ENCODE results near the gene DUSP14. TPM values are rescaled to one million over a fixed set of nuclear protein-coding genes. Genes with fewer than 3 reads are reported as not detected.

Gene DUSP14
- total RNA-seq, 3 donors from 2014 or later, result 18.7 to 32.8 (median 24.6) TPM

DNA sequence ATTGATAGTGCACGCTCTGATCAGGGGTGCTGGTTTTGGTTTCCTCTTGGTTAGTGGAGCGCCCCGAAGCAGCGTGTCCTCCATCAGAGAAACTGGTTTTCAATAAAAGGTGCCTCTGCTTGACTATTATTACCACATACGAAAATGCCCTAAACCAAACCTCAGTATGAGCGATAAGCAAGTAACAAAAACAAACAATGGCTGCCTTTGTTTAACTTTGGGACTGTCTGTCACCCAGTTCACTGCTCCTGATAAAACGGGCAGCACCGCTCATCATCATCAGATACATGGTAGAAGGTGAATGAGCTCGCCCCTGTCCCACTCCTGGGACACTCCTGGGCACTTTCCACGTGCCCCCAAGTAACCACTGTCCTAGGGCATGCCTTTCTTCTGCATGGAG is 24.0 kb downstream of the DUSP14 start:
- Histone ChIP-seq H3K4me1 (no peaks in the 10 kb centered on the region), H3K4me3 (no peak overlapping the region), H3K9me3 (no peaks in the 10 kb centered on the region), H3K27me3 (no peaks in the 10 kb centered on the region), H3K36me3 (peaks cover 8% of the 10 kb centered on the region), H3K27ac (no peak overlapping the region)
- TF ChIP-seq POLR2AphosphoS5 (IDR thresholded peaks at IDR 0.05) (no peak), POLR2A (IDR thresholded peaks at IDR 0.05) (no peak)
- TF ChIP-seq, protein P1, sequence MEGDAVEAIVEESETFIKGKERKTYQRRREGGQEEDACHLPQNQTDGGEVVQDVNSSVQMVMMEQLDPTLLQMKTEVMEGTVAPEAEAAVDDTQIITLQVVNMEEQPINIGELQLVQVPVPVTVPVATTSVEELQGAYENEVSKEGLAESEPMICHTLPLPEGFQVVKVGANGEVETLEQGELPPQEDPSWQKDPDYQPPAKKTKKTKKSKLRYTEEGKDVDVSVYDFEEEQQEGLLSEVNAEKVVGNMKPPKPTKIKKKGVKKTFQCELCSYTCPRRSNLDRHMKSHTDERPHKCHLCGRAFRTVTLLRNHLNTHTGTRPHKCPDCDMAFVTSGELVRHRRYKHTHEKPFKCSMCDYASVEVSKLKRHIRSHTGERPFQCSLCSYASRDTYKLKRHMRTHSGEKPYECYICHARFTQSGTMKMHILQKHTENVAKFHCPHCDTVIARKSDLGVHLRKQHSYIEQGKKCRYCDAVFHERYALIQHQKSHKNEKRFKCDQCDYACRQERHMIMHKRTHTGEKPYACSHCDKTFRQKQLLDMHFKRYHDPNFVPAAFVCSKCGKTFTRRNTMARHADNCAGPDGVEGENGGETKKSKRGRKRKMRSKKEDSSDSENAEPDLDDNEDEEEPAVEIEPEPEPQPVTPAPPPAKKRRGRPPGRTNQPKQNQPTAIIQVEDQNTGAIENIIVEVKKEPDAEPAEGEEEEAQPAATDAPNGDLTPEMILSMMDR (IDR thresholded peaks at IDR 0.05), result no peak
- intact Hi-C loops (cut with DNase I; ENCODE audit: low total_unique reads), result loop anchor here (5.0 kb wide), 1 partner anchor 911 kb away; the partner anchor contains the start of gene MRM1
- no peak for DNase-seq (ENCODE audit: low spot score in 2 of 2)

DNA sequence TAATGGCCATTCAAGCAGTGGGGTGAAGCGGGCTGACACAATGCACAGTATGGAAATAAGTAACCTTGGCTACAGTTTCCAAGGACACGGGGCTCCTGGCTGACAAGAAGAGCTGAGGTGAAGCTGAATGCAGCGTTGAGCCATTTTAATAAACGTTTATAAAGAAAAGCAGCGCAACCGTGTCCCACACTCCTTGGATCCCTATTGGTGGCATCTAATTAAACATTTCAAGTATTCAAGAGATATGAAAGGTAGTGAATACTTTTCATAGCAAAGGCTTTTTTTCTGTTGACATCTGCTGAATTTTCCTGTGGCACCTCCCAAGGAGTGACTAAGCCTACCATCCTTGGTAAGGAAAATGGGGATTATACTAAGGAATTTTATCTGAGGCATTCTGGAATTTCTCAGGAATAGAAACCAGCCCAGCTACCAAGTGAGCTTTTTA is 26.5 kb downstream of the DUSP14 start:
- TF ChIP-seq, protein P1 (IDR thresholded peaks at IDR 0.05), result no peak
- no peak for TF ChIP-seq POLR2AphosphoS5 (IDR thresholded peaks at IDR 0.05)
- TF ChIP-seq POLR2A (IDR thresholded peaks at IDR 0.05), result no peak
- Histone ChIP-seq H3K9me3 (no peaks in the 10 kb centered on the region), H3K36me3 (peaks cover 8% of the 10 kb centered on the region), H3K4me3 (no peak overlapping the region), H3K4me1 (no peaks in the 10 kb centered on the region), H3K27me3 (no peaks in the 10 kb centered on the region), H3K27ac (no peak overlapping the region)
- DNase-seq (ENCODE audit: low spot score in 2 of 2), result no peak
- intact Hi-C loops (cut with DNase I; ENCODE audit: low total_unique reads), result no loop called here

DNA sequence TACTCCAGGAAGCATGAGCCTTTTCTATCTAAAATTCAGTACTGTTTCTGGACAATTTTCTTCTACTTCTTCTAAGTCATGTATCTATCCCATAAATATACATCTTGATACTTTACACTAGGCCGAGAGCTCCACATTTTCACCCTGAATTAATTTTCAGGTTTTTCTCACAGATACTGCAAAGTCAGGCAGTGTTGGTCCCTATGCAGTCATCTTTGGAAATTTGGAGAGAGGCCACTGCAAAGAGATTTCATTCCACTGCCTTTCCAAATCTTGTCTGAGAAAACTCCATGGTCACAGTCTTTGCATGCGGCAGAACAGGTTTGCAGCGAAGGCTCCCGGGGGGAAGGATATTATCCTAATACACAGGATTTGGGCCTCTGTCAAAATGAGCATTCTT is 28.2 kb downstream of the DUSP14 start:
- Histone ChIP-seq H3K4me1 (no peaks in the 10 kb centered on the region), H3K36me3 (no peaks in the 10 kb centered on the region), H3K4me3 (no peak overlapping the region), H3K27me3 (no peaks in the 10 kb centered on the region), H3K9me3 (no peaks in the 10 kb centered on the region), H3K27ac (no peak overlapping the region)
- DNase-seq (ENCODE audit: low spot score in 2 of 2), result no peak
- intact Hi-C loops (cut with DNase I; ENCODE audit: low total_unique reads), result no loop called here
- TF ChIP-seq POLR2A (IDR thresholded peaks at IDR 0.05), result no peak
- TF ChIP-seq POLR2AphosphoS5 (IDR thresholded peaks at IDR 0.05), result no peak
- TF ChIP-seq, protein P1 (IDR thresholded peaks at IDR 0.05), result no peak

DNA sequence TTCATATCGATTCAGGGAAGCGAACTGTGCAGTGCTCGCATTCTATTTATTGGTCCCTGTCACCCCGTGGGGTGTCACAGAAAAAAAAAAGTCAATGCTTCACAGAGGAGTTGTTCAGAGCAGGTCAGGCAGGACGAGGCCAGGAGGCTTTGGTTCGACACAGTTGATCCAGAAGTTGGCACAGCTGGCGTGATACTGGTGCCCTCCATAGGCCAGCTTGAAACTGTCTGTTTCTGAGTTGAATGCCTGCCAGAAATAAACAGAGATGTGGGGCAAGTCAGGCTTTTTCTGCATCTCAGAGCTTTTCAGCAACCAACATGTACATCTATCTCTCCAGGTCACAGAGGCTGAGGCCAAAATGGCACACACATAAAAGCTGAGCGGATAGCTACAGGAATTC is 29.1 kb downstream of the DUSP14 start:
- H3K27ac ChIP-seq, result no peak overlapping the region
- TF ChIP-seq, protein P1 (IDR thresholded peaks at IDR 0.05), result no peak
- no peaks in the 10 kb centered on the region for H3K36me3 ChIP-seq
- no peaks in the 10 kb centered on the region for H3K27me3 ChIP-seq
- H3K4me1 ChIP-seq, result no peaks in the 10 kb centered on the region
- no peaks in the 10 kb centered on the region for H3K9me3 ChIP-seq
- intact Hi-C loops (cut with DNase I; ENCODE audit: low total_unique reads), result no loop called here
- DNase-seq (ENCODE audit: low spot score in 2 of 2), result no peak
- no peak overlapping the region for H3K4me3 ChIP-seq

DNA sequence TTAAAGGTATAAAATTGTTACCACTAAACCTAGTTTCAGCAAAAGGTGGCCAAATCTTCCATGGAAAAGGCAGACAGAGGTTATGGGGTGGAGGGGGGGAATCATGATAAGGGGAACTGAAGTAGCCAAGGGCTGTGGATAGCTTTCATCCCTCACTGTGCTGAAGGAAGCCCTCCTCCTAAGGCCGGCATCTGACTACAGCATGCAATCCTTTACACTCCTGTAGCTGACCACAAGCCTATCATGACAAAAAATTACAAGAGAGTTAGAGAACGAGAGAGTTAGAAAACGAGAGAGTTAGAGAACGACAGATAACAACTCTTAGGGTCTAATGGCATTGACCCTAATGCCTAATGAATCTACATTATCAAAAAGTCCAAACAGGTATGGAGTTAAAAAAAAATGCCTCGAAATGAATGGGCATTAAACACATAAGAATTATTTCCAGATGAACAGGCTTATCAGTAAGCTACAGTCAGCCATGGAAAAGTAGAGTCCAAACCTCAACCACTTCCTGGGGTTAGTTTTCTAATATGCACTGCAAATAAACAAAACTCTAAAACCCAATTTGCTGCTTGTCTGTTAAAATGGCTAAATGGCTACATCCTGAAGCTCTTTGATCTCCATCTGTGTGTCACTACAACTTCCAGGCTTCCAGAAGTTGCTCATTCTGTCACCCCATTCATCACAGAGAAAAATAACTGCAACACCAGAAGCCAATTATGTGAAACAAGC is 29.7 kb downstream of the DUSP14 start:
- H3K27me3 ChIP-seq, result no peaks in the 10 kb centered on the region
- H3K4me3 ChIP-seq, result no peak overlapping the region
- intact Hi-C loops (cut with DNase I; ENCODE audit: low total_unique reads), result no loop called here
- no peaks in the 10 kb centered on the region for H3K9me3 ChIP-seq
- no peaks in the 10 kb centered on the region for H3K4me1 ChIP-seq
- no peak for DNase-seq (ENCODE audit: low spot score in 2 of 2)
- H3K27ac ChIP-seq, result no peak overlapping the region
- no peaks in the 10 kb centered on the region for H3K36me3 ChIP-seq
- TF ChIP-seq POLR2AphosphoS5 (IDR thresholded peaks at IDR 0.05) (no peak), POLR2A (IDR thresholded peaks at IDR 0.05) (no peak)
- TF ChIP-seq, protein P1 (IDR thresholded peaks at IDR 0.05), result no peak
